Tibial nerve (tissue), 4 donors: ENCODE measurements around the gene PTN. TPM values are rescaled to one million over a fixed set of nuclear protein-coding genes. Genes with fewer than 3 reads are reported as not detected.

ENCODE experiments used
- DNase-seq, 2 donors: peaks; one replicate each; pipeline ENCODE4 v3.0.0-alpha.2; 2019; ENCODE audit warnings: low spot score in 2 of 2
- H3K27ac ChIP-seq, 4 donors: fragments of 200-600 bp; sonication (generic) in 3 of 4; one replicate each; pipeline ENCODE4 v1.5.1; 2017 to 2019; ENCODE audit warnings: mild to moderate bottlenecking in 1 of 4
- H3K27me3 ChIP-seq, 2 donors: fragments of 200-600 bp; sonication (generic) in 1 of 2; one replicate each; pipeline versions ENCODE4 v1.5.1 to v1.6.0; 2017 to 2019
- H3K36me3 ChIP-seq, 3 donors: fragments of 200-600 bp; sonication (generic); one replicate each; pipeline ENCODE4 v1.5.1; 2018 to 2019
- H3K4me1 ChIP-seq, 4 donors: fragments of 200-600 bp; sonication (generic) in 3 of 4; one replicate each; pipeline ENCODE4 v1.5.1; 2017 to 2019
- H3K4me3 ChIP-seq, 4 donors: fragments of 200-600 bp; sonication (generic) in 3 of 4; one replicate each; pipeline ENCODE4 v1.5.1; 2017 to 2019; ENCODE audit warnings: mild to moderate bottlenecking in 1 of 4, moderate library complexity in 1 of 4
- H3K9me3 ChIP-seq, 4 donors: fragments of 200-600 bp; sonication (generic) in 3 of 4; one replicate each; pipeline ENCODE4 v1.5.1; 2017 to 2019
- CTCF ChIP-seq, 5 experiments: fragments of 200-600 bp in 3 of 5; fragments of 450-650 bp in 2 of 5; sonication (generic) in 3 of 5; IDR thresholded peaks; one replicate each; pipeline ENCODE4 v1.5.1; 2016 to 2019; ENCODE audit warnings: antibody characterized with exemption in 5 of 5, mild to moderate bottlenecking in 3 of 5, moderate library complexity in 2 of 5
- EP300 ChIP-seq, 2 donors: sonication (generic); formaldehyde crosslinking; IDR thresholded peaks; one replicate each; pipeline ENCODE4 v1.6.1; 2017; ENCODE audit warnings: antibody characterized with exemption in 2 of 2, mild to moderate bottlenecking in 1 of 2
- POLR2A ChIP-seq, 2 donors: fragments of 450-650 bp; IDR thresholded peaks; one replicate each; pipeline ENCODE4 v1.6.1; 2017; ENCODE audit warnings: antibody characterized with exemption in 2 of 2, mild to moderate bottlenecking in 2 of 2, moderate library complexity in 2 of 2
- WGBS, 2 donors: methylation state at CpG; one replicate each; pipeline ENCODE4 v1.1.5; 2018; 5-methylcytosine and 5-hydroxymethylcytosine counted together
- total RNA-seq, 4 donors: library from RNA; depleted of rRNA; stranded (reverse); fragments of >200 nt; gene quantifications; one replicate each; pipeline ENCODE4 v1.1.0, GENCODE V29; 2016

The PTN gene
- total RNA-seq, 4 donors from 2014 or later, result 5.0 to 10.0 (median 7.4) TPM

- 89 to 94% methylated on average over 2 of the region's 2 CpGs for WGBS, 2 donors
- H3K9me3 ChIP-seq, result no peaks in the 10 kb centered on the region
- H3K27ac ChIP-seq, result no peak overlapping the region
- no peak for DNase-seq
- H3K36me3 ChIP-seq, result no peaks in the 10 kb centered on the region
- H3K4me3 ChIP-seq, result no peak overlapping the region
- TF ChIP-seq CTCF (IDR thresholded peaks at IDR 0.05) (no peak), EP300 (IDR thresholded peaks at IDR 0.05) (no peak), POLR2A (IDR thresholded peaks at IDR 0.05) (no peak)
- no peaks in the 10 kb centered on the region for H3K27me3 ChIP-seq
- H3K4me1 ChIP-seq, result no peaks in the 10 kb centered on the region
These were observed 129.8 kb downstream of the PTN start for GRCh38 chr7:137213744-137214143.

- H3K36me3 ChIP-seq, result no peaks in the 10 kb centered on the region
- no peak for DNase-seq
- no peak for TF ChIP-seq POLR2A (IDR thresholded peaks at IDR 0.05)
- TF ChIP-seq CTCF (IDR thresholded peaks at IDR 0.05), result no peak
- TF ChIP-seq EP300 (IDR thresholded peaks at IDR 0.05), result no peak
- no peaks in the 10 kb centered on the region for H3K27me3 ChIP-seq
- H3K27ac ChIP-seq, result no peak overlapping the region
- WGBS, 2 donors, result 36 to 41% methylated on average over 5 of the region's 5 CpGs
- H3K4me3 ChIP-seq, result no peak overlapping the region
- H3K4me1 ChIP-seq, result no peaks in the 10 kb centered on the region
- H3K9me3 ChIP-seq, result peaks cover 0 to 7% (median 0%) of the 10 kb centered on the region in 4 donors
These were observed 134.2 kb downstream of the PTN start for GRCh38 chr7:137209151-137209817.

- H3K36me3 ChIP-seq, result no peaks in the 10 kb centered on the region
- DNase-seq, result no peak
- peaks cover 0 to 3% (median 0%) of the 10 kb centered on the region in 4 donors for H3K4me1 ChIP-seq
- H3K4me3 ChIP-seq, result no peak overlapping the region
- H3K27me3 ChIP-seq, result no peaks in the 10 kb centered on the region
- peaks cover 0 to 7% (median 0%) of the 10 kb centered on the region in 4 donors for H3K9me3 ChIP-seq
- no peak for TF ChIP-seq CTCF (IDR thresholded peaks at IDR 0.05)
- no peak for TF ChIP-seq POLR2A (IDR thresholded peaks at IDR 0.05)
- no peak for TF ChIP-seq EP300 (IDR thresholded peaks at IDR 0.05)
- no peak overlapping the region for H3K27ac ChIP-seq
These were observed 136.8 kb downstream of the PTN start for GRCh38 chr7:137206770-137207169.

- no peak for DNase-seq
- H3K36me3 ChIP-seq, result no peaks in the 10 kb centered on the region
These were observed 139.3 kb downstream of the PTN start for GRCh38 chr7:137204246-137204645.

More at GRCh38 chr7:137204246-137204645, 139.3 kb downstream of the PTN start:
- Histone ChIP-seq H3K4me3 (no peak overlapping the region), H3K4me1 (peaks cover 0 to 3% (median 0%) of the 10 kb centered on the region in 4 donors), H3K27ac (no peak overlapping the region), H3K9me3 (peaks cover 0 to 7% (median 0%) of the 10 kb centered on the region in 4 donors), H3K27me3 (no peaks in the 10 kb centered on the region)
- TF ChIP-seq EP300 (IDR thresholded peaks at IDR 0.05) (no peak), POLR2A (IDR thresholded peaks at IDR 0.05) (no peak), CTCF (IDR thresholded peaks at IDR 0.05) (no peak)
- WGBS, 2 donors, result 61 to 69% methylated on average over 4 of the region's 4 CpGs
